GM08714 (cell line): Measurements from ENCODE around the gene RND1.

Source experiments
- H3K4me3 ChIP-seq: fragments of 200-500 bp; sonication (Bioruptor generic); 2 replicates; pipeline ENCODE4 v1.5.1; 2014; ENCODE audit warnings: mild to moderate bottlenecking, low read length, inconsistent platforms
- ZNF274 ChIP-seq: IDR thresholded peaks from 2 replicates; pipeline ENCODE4 v1.6.1; 2012; ENCODE audit warnings: mild to moderate bottlenecking, low read depth, low read length

RND1 gene

DNA sequence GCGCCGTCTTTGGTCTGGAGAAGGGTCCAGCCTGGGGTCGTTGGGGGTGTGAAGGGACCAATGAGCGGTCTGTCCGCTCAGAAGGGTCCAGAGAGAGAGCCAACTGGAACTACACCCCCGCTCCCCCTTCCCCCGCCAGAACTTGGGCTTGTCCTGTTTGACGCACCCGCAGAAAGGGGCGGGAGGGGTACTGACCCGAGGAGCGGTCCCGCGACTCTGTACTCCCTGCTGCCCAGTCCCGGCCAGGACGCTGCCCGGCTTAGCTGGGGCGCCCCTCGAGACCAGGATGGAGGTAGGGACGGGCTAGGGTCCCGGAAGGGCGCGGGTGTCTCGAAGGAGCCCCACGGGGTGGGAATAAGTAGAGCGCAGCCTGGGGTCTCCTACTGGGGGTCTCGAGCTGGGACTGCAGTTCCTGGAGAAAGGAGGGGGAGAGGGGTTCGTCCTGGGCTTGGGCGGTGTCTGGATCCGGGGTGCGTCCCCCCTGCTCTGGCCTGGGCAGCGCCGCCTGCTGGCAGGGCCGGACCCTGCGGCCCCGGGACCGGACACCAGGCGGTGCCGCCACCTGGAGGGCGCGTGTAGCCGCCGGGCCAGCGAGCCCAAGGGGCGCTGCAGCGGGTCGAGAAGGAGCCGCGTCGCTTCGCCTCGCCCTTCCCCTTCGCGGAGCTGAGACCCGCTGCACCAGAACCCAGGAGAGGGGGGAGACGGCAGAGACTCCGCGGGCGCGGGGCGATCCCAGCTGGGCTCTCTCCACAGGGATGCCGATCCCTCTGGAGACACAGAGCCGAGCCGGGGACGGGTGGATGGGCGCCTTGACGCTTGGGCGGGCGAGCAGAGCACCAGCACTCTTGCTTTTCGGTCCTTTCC, 51.2 kb downstream of the RND1 start:
- no peak for TF ChIP-seq ZNF274
- peak overlapping the region; percentile 63; the same call in 1 of the 2 replicates for H3K4me3 ChIP-seq

DNA sequence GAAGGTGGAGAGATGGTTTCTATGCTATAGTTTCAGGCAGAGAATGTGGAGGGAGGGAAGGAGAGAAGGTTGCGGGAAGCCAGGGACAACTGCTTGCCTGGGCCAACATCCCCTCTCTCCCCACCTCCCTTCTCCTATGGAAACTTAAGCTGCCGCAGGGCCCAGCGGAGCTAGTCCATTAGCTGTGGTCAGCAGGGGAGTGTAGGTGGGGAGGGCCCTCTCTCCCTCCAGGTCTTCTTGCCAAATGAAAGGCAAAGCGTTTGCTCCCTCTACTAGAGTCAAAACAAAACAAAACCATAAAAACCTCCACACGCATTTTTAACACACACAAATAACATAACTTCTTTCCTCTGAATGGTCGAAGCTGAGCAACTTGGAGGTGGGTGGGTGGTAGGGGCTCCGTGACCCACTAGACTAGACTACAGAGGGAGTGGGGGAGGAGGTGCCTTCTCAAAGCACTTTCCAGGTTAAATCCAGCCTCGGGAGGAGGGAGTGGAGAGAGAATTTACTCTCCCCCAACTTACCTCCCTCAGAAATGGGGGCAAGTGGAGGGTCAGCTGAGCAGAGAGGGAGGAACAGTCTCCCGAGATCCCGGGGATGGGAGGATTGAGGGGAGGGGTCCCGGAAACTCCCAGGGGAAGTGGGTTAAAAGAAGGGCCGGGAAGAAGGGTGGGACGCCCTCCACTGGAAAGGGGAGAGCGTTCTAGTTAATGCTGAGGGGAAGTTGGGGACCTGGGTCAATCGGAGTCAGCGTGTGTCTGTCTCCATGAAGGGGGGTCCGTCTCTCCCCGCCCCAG, 52.0 kb downstream of the RND1 start:
- TF ChIP-seq ZNF274, result no peak
- peak overlapping the region; percentile 63; the same call in 1 of the 2 replicates for H3K4me3 ChIP-seq

DNA sequence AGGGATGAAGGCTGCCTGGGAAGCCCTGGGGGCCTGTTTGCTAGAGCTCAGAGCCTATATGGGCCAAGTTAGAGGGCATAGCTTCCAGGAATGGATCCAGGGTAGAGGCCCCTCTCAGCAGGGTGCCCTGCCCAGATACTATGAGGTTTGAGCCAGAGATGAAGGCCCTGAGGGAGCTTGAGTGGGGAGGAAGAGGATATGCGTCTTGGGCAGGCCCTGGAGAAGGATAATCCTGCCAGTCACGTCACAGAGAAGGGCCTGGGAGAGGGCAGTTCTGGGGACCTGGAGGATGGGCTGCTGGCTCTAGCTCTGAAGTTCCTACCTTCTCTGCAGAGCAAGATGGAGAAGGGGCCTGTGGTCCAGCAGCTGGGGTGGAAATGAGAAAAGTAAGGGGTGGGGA, 53.3 kb downstream of the RND1 start:
- no peak for TF ChIP-seq ZNF274
- no peak overlapping the region for H3K4me3 ChIP-seq

DNA sequence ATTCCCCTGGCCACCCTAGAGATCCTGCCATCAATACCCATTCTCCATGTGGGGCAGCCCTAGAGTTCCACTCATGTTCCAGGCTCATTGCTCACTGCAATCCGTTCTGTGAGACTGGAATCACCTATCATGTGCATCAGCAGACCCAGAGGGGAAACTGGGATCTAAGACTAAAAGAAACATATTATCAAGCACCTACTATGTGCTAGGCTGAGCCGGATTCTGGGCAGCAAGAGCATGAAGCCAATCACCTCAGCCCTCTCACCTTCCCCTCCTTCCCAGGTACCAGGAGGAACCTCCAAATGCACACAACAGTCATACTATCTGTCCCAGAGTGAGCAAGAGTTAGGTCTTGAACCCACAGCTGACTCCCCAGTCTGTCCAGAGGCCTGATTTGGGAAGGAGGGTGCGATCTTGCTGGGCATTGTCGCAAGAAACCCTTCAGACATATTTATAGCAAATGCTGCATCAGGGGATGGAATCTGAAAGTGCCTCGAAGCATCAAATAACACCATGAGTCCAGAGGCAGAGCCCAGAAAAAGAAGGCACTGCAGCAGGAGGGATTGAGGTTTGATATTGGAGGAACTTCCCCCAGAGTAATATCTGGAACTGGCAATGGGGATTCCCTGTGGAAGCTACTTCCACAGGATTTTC, 54.1 kb downstream of the RND1 start:
- no peak overlapping the region for H3K4me3 ChIP-seq
- TF ChIP-seq ZNF274, result no peak

DNA sequence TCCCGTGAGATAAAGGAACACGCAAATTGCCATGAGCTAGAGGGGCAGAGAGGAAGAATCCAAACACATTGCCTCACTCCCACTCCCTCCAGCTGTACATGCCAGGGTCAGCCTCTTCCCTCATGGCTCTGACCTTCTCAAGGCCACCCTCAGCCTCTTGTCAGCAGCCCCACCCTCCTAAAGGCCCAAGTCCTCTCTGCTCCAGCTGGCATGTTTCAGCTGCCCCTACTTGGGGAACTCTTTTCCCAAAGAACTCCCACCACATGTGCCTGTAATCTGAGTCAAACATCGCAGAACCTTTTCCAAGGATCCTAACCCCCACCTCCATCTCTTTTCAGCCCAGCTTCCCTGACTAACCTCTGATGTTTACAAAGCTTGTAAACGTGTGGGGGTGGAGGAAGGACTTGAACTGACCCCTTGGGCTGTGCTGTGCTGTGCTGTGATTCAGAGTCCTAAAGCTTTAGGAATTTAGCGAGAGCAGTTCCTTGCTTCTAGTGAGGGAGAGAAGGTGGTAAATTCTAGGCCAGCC, 54.7 kb downstream of the RND1 start:
- no peak for TF ChIP-seq ZNF274
- no peak overlapping the region for H3K4me3 ChIP-seq

DNA sequence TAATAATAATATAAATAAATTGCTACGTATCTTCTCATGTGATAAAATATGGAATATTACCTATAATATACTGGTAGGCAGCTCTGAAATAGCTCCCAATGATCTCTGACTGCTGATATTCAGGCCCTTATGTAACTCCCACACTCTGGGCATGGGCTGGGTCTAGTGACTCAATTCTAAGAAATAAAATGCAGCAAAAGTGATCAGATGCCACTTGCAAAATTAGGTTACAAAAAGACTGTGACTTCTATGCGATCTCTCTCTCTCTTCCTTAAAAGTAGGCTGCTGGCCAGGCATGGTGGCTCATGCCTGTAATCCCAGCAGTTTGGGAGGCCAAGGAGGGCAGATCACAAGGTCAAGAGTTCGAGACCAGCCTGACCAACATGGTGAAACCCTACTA, 57.7 kb downstream of the RND1 start:
- H3K4me3 ChIP-seq, result no peak overlapping the region
- no peak for TF ChIP-seq ZNF274
